GM21423 (cell line): ENCODE results near the gene SHISA3.
"Not testable (repeated sequence)": the region's sequence is repeated elsewhere in the genome, so short reads cannot be mapped to it uniquely, and the experiment has no call there.

Source experiments
- ATAC-seq: cut with Tn5 transposase; IDR thresholded peaks from one replicate; pipeline ENCODE4 v1.9.1; 2021; ENCODE audit warnings: mild to moderate bottlenecking, moderate library complexity; ENCODE audit not compliant: unreplicated experiment

Gene SHISA3

DNA sequence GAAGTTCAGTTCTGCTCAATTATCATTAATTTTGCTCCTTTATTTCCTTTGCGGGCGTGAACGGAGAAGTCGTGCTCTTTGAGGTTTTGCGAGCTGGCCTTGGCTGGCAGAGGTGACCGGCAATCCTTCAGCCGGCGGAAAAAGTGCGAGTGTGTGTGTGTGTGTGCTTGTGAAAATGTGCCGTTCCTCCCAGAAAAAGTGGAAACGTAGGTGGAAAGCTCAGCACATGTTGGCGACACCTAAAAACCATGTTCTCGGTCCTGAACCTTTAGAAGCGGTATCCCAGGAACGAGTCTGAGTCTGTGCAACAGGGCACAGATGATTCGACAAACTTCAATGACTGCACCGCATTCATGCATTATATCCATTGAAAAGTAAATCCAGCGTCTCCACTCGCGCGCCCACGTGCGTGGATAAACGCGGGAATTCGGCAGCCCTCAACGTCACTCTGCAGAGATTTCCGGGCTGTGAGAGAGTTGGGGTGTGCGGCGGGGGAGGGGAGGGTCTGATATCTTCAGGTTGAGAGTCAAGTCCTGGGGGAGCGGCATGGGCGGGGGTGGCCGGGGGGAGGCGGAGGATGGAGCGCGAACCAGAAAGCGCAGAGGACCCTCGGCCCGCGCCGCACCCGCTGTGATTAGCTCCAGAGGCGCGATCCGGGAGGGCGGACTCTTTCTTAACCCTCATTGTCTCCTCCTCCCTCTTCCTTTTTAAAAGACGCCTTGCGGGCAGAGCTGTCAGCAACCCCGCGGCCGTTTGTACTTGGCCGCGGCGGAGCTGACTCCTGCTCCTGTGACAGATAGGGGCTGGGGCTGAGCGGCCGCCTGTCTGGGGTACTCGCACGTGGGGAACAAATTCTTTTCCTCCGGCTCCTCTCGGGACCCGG is at the start of gene SHISA3:
TSS of gene SHISA3 (plus strand) at position 737 of the 883 bp plus-strand sequence. CDS start 569 bp downstream, outside the sequence.
- peak; percentile 41 for ATAC-seq

DNA sequence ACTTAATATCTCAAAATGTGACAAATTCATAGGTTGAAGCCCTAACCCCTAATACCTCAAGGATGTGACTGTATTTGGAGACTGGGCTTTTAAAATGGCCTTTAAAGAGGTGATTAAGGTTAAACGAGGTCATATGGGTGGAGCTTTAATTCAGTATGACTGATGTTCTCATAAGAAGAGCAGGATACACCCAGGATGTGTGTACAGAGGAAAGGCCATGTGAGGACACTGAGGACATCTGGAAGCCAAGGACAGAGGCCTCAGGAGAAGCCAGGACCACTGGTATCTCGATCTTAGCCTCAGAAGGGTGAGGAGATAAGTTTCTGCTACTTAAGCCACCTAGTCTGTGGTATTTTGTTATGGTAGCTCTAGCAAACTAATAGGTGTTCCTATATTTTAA is 49.0 kb upstream of the SHISA3 start:
- no peak for ATAC-seq

DNA sequence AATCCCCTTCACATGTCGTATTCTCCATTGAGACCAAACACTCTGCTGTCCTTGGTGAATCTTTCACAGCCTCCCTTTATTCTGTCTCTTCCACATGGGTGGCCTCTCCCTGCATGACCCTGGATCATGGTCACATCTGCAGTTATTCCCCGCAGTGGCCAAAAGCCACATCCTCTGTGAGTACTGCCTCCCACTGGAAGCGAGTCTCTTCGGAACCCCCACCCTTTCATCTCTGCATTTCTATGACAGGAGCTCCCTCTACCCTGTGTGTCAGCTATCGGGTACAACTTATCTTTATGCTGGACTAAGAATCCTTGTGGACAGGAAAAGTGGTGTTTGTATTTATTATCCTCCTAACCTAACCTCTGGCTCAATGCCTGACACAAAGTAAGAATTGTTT is 48.6 kb upstream of the SHISA3 start:
- ATAC-seq, result no peak

DNA sequence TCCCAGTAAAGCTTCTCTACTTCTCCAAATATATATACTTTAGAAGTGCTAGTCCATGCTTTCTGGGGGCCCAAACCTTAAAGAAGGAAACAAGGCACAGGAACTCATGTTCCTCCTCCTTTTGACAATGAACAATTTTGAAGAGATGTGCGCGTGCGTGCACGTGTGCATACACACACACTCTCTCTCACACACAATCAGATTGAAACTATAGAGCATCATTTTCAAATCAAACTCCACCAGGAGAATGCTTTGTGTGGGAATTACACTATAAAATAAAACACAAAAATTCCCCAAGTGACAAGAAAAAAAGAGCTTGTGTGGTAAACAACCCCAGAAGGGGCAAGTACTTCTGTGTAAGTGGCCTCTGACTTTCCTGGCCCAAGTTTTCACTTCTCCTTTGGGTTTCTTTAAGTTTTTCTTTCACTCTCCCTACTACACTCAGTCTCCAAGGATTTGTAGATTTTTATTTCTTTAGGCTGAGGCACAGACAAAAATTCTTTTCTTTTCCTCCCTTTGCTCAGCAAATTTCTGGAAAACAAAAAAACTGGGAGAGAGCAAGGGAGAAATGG is 46.6 kb upstream of the SHISA3 start:
- ATAC-seq, result no peak

DNA sequence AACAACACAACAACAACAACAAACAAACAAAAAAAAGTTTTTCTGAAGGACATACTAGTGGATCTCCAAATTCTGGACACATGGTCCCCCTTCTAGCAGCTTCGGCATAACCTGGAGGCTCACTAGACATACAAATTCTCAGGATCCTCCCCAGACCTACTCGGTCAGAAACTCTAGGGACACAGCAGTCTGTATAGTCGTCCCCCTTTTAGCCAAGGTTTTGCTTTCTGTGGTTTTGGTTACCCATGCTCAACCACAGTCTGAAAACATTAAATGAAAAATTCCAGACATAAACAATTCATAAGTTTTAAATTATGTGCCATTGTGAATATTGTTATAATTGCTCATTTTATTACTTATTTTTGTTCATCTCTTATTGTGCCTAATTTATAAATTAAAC is 45.2 kb upstream of the SHISA3 start:
- no peak for ATAC-seq

DNA sequence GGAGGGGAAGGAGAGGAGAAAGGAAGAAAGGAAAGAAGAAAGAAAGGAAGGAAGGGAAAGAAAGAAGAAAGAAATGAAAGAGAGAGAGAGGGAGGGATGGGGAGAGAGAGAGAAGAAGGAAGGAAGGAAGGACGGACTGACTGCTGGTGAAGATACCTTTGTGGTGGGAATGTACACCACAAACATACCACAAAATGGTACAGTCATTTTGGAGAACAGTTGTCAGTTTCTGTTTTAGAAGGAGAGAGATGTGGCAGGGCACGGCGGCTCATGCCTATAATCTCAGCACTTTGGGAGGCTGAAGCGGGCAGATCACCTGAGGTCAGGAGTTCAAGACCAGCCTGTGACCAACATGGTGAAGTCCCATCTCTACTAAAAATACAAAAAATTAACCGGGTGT is 40.0 kb upstream of the SHISA3 start:
- no peak for ATAC-seq

DNA sequence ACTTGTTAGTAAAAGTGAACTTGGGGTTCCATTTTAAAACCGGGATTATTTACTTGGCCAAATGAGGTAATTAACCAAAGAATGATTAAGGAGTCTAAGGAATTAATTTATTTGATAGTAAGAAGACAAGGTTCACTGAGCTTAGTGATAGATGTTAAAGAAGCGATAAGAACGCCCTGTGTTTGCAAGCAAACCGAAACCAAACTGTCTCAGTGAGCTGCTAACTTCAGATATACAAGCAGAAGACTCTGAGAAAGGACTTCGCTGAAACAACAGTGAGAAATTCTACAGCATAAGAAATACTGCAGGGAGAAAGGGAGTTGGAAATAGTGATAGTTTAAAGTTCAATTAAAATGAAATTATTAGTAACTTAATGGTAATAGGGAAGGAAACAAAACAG is 37.6 kb upstream of the SHISA3 start:
- ATAC-seq, result no peak

DNA sequence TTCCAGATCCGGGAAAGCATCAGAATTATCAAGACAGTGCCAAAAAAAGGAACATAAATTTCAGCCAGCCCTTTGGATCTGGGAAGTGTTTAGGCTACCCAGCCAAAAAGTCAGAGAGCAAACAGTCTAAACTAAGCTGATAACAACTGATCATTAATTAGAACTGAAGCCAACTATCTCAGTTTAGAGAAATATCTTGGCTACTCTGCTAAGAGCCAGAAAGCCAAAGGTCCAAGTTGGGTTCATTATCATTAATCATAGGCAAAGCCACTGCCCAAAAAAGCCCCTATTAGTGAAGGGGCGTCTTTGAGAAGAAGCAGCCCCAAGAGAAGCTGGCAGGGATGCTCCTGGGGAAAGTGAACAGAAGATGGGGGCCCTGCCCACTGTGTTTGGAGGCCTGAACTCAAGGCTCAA is 37.0 kb upstream of the SHISA3 start:
- ATAC-seq, result no peak

DNA sequence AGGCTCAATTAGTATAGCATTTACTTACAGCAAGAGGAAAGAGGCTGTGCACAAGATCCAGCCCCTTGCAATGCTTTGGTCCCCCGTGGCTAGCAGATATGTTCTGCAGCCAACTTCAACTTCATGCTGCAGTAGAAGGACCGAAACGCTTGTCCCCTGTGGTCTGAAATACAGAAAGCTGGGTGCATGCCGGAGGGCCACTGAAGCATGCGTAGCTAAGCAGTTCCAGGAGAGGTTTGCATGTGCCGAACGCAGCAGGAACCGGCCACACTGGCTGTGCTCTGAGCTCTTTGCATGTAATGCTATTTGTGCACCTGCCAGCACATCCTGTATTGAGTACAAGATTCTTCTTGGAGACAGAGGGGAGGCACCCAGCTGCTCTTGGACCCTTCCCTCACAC is 35.8 kb upstream of the SHISA3 start:
- ATAC-seq, result no peak

DNA sequence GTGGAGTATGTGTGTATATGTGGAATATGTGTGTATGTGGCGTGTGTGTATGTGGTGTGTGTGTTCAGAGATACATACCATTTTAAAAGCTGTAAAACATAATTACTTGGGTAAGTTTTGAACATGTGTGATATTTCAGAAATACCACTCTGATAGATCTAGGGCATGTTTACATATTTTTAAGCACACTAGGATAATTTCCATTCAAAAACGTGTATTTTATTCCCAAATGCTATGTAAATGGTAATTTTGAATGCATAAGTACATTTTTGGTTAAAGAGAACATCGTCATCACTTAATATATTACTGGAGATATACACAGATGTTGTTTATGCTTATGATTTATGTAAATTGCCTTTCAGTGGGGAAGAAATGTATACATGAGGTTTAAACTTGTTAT is 34.7 kb upstream of the SHISA3 start:
- ATAC-seq, result no peak

DNA sequence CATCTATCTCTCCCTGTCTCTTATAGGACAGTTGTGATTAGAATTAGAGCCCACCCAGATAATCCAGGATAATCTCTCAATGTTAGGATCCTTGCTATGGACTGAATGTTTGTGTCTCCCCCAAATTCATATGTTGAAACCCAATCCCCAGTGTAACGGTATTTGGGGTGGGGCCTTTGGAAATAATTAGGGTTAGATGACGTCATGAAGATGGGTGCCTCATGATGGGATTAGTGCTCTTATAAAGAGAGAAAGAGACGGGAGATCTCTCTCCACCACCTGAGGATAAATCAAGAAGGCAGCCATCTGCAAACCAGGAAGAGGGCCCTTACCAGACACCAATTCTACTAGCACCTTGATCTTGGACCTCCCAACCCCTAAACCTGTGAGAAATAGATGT is 33.7 kb upstream of the SHISA3 start:
- no peak for ATAC-seq

DNA sequence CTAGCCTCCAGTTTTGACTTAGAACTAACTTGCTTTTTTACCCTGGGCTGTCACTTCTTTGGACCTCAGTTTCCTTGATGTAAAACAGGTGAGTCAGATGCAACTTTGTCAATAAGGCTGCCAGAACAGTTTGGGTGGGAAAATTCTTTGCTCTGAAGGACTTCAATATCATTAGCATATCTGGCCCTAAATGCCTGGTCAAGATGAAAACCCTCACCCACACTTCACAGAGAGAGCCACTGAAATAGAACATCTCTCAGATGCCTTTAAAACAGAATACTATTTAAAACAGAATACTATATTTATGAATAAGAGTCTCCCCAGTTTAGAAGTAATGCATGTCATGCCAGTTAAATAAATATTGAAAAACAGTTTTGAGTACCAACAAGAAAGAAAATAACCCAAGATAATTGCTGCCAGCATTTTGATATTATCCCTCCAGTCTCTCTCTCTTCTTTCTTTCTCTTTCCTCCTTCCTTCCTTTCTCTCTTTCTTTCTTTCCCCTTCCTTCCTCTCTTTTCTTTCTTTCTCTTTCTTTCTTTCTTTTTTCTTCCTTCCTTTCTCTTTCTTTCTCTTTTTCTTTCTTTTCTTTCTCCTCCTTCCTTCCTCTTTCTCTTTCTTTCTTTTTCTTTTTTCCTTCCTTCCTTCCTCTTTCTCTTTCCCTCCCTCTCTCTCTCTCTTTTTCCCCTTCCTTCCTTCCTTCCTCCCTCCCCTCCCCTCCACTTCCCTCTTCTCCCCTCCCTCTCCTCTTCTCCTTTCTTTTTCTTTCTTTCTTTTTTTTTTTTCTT is 32.8 kb upstream of the SHISA3 start:
- ATAC-seq, result no peak

DNA sequence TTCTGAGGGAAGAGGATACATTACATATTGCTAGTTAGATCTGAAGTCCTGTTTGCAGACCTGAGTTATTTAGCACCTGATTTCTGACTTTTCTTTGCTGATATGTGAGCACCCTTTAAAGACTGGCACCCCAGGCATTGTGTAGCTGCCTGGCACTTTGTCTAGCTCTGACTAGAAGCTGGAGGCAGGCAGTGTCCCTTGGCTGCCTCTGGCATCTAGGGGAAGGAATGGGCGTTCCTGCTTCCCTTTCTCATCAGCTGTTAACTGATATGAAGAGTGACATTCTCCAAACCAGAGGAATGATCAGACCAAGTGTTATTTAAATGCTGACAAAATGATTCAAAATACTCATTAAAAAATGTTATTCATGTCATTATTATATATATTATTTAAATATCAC is 30.3 kb upstream of the SHISA3 start:
- ATAC-seq, result no peak

DNA sequence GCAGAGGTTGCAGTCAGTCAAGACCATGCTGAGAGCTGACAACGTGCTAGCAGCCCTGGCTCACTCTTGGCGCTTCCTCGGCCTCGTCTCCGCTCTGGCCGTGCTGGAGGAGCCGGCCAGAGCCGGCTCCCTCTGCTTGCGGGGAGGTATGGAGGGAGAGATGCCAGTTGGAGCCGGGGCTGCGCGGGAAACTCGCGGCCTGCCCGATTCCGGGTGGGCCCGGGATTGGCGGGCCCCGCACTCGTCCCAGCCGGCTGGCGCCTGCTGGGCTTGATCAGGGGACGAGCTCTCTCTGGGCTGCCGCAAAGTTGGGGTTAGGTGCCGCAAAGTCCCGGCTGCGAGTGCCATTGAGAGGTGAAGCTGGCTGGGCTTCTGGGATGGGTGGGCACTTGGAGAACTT is 27.8 kb upstream of the SHISA3 start:
- no peak for ATAC-seq

DNA sequence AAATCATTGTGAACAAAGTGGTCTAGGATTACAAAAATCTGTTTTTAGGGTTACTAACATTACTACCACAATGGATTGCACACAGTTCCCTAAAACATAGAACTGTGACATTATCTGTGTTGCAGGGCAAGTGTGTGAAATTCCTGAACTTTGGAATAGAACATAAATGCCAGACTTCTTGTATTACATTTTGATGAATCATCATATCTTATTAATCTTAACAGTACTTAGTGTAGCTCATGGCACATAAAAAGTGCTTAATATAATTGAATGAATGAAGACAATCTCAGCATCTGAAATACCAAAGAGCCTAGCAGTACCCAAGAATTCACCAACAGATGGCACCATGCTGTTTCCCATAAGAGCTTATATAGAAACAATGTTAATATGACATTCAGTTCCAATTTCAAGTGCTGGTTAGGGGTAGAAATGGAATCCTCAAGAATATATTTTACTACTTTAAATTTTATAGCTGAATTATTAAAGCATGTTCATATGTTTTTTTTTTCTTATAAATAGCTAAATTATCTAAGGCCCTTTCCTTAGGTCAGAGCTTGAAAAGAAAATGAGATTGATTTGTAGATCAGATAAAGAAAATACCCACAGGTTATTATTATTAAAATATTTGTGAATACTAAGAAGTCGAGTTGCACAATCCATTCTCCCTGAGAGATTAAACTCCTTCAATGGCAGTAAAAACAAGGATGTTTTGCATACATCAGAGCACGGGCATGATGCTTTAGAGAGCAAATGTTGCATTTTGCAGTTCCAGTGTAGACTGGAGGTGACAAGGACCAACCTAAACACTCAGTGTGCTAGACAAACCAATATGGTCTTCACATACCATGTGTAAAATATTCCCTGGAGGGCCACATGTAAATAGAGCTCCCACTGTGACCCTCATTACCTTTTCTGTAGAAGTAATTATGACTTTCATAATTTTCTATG is 25.7 kb upstream of the SHISA3 start:
- ATAC-seq, result no peak

DNA sequence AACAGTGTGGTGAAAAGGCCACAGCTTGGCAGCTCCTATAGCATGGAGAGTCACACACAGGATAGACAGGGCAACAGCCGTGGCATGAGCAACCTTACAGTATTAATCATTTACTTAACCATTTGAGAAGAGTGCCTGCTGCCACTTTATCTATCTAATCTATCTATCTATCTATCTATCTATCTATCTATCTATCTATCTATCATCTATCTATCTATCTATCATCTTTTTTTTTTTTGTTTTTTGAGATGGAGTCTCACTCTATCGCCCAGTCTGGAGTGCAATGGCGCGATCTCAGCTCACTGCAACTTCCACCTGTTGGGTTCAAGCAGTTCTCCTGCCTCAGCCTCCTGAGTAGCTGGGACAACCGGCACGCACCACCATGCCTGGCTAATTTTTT is 25.0 kb upstream of the SHISA3 start:
- not testable (repeated sequence) for ATAC-seq

DNA sequence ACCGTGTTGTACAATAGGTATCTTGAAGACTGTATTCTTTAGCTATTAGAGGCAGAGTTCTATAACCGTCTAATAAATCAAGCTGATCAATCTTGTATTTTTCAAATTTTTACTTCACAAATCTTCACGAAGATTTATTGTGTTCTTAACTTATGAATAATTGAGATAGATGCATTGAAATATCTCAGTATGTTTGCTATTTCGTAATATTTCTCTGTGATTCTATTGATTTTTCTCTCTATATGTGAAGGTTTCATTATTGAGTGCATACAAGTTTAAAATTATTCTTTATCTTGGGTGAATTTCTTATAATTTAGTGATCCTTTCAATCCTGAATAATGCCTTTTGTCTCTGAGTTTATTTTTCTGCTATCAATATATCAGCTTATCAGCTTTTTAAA is 19.8 kb upstream of the SHISA3 start:
- ATAC-seq, result no peak

DNA sequence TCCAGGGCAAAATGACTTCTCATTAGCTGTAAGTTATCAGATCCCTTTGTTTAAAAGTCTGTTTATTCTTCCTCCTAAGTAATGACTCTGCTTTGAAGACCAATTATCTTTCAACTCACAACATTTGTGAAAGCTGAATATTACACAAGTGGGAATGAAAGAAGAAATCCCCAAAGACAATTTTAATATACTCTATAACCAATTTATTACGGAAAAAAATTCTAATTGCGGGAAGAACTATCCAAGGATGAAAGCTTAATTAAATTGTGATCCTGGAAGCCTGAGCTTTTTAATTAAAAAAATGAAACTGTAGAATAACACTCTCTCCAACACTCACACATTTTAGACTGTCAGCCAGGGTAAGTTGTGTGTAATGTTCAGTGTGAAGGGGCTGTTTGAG is 15.6 kb upstream of the SHISA3 start:
- ATAC-seq, result no peak

DNA sequence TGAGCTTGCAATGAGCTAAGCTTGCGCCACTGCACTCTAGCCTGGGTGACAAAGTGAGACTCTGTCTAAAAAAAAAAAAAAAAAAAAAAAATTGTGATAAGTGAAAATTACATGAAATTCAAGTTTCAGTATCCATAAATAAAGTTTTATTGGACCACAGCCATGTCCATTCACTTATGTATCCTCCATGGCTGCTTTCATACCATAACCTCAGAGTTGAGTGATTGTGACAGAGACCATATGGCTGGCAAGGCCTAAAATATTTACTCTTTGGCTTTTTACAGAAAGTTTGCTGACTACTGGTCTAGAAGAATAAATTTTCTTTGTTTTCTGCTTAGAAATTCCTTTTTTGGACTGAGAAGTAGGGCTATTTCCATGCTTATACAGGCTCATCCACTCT is 11.8 kb upstream of the SHISA3 start:
- no peak for ATAC-seq

DNA sequence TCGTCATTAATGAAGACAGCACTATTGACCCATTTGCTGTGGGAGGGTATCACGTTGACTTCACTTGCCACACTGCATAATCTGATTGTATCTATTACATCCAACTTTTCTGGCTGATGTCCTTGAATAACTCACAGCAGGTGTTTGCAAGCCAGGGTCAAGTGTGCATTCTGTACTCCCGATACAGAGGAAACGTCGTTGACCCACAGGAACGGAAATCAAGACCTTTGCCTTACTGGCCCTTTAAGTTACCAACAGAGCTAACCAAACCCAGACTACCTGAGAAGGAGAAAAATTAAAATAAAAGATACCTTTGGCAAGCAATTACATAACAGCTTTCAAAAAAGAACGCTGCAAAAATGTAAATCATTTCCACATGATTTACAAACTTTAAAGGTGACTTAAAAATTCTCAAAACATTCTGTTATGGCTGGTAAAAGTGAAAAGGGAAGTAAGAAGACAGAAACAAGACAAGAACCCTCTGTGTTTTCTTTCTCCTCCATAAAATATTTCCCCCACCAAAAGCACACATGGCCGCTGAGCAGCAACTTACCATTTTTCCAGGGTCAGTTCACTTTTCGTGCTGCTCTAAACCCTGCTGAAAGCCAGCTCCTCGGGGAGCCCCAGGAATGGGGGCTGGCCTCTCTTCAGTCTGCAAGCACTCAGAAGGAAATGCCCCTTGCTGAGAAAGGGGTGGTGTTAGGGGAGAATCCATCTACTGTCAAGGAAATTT is 6.5 kb upstream of the SHISA3 start:
- ATAC-seq, result no peak
